Astrocyte (in vitro differentiated cells and primary cell): ENCODE measurements around the gene NDUFA8. TPM values are rescaled to one million over a fixed set of nuclear protein-coding genes. Genes with fewer than 3 reads are reported as not detected.
A peak's percentile ranks its signal among the peaks of the same experiment; 100 is the strongest.

Experiments
- DNase-seq: peaks from one replicate; pipeline ENCODE4 v3.0.0-alpha.2; 2010; ENCODE audit warnings: low read depth
- FAIRE-seq: peaks from 2 replicates; lab custom pipeline; 2011; peaks lifted over from hg19 to GRCh38; lab: Jason Lieb, UNC
- H2AFZ ChIP-seq: 2 replicates; pipeline ENCODE4 v1.6.0; 2012; ENCODE audit warnings: low read depth, low read length, inconsistent platforms
- H3K27ac ChIP-seq: 2 replicates; pipeline ENCODE4 v1.5.1; 2011; ENCODE audit warnings: low read depth, low read length, inconsistent platforms
- H3K27me3 ChIP-seq: 2 replicates; pipeline ENCODE4 v1.6.0; 2011; ENCODE audit warnings: low read length, inconsistent platforms; ENCODE audit not compliant: insufficient read depth
- H3K36me3 ChIP-seq: 2 replicates; pipeline ENCODE4 v1.5.1; 2011; ENCODE audit warnings: low read length, inconsistent platforms; ENCODE audit not compliant: insufficient read depth
- H3K4me1 ChIP-seq: 2 replicates; pipeline ENCODE4 v1.5.1; 2011; ENCODE audit warnings: low read length, inconsistent platforms; ENCODE audit not compliant: insufficient read depth
- H3K4me2 ChIP-seq: 2 replicates; pipeline ENCODE4 v1.6.0; 2012; ENCODE audit warnings: low read length, inconsistent platforms
- H3K4me3 ChIP-seq: 2 replicates; pipeline ENCODE4 v1.5.1; 2011; ENCODE audit warnings: low read depth, mild to moderate bottlenecking, low read length, inconsistent platforms; ENCODE audit not compliant: insufficient read depth
- H3K79me2 ChIP-seq: 2 replicates; pipeline ENCODE4 v1.6.0; 2012; ENCODE audit warnings: mild to moderate bottlenecking, low read length, inconsistent platforms; ENCODE audit not compliant: insufficient read depth
- H3K9ac ChIP-seq: 2 replicates; pipeline ENCODE4 v1.6.0; 2012; ENCODE audit warnings: mild to moderate bottlenecking, low read length, inconsistent platforms
- H3K9me3 ChIP-seq: 2 replicates; pipeline ENCODE4 v1.5.1; 2012; ENCODE audit warnings: low read depth, mild to moderate bottlenecking, low read length, inconsistent platforms; ENCODE audit not compliant: insufficient read depth
- H4K20me1 ChIP-seq: 2 replicates; pipeline ENCODE4 v1.6.0; 2012; ENCODE audit warnings: low read length, inconsistent platforms; ENCODE audit not compliant: insufficient read depth
- H3K27ac Mint-ChIP-seq: one replicate; pipeline ENCODE4 v1.8.0; 2021; ENCODE audit warnings: mild to moderate bottlenecking, mixed read lengths; ENCODE audit not compliant: unreplicated experiment
- H3K27me3 Mint-ChIP-seq: one replicate; pipeline ENCODE4 v1.8.0; 2021; ENCODE audit warnings: low read depth, mixed read lengths; ENCODE audit not compliant: unreplicated experiment
- H3K36me3 Mint-ChIP-seq: one replicate; pipeline ENCODE4 v1.8.0; 2021; ENCODE audit warnings: low read depth, mixed read lengths; ENCODE audit not compliant: unreplicated experiment
- H3K4me1 Mint-ChIP-seq: one replicate; pipeline ENCODE4 v1.8.0; 2021; ENCODE audit warnings: low read depth, mixed read lengths; ENCODE audit not compliant: unreplicated experiment
- H3K4me3 Mint-ChIP-seq: one replicate; pipeline ENCODE4 v1.8.0; 2021; ENCODE audit warnings: mild to moderate bottlenecking, moderate library complexity, mixed read lengths; ENCODE audit not compliant: unreplicated experiment
- H3K9me3 Mint-ChIP-seq: one replicate; pipeline ENCODE4 v1.8.0; 2021; ENCODE audit warnings: mild to moderate bottlenecking, mixed read lengths; ENCODE audit not compliant: unreplicated experiment
- EZH2 ChIP-seq: IDR thresholded peaks from 2 replicates; pipeline ENCODE4 v1.6.1; 2012; ENCODE audit warnings: mild to moderate bottlenecking, low read length, inconsistent platforms; ENCODE audit not compliant: insufficient read depth
- total RNA-seq: library from RNA; stranded (reverse); gene quantifications from 2 replicates; pipeline ENCODE4 v1.2.1, GENCODE V29; 2021
- TF ChIP-seq, protein P1 (sequence below): IDR thresholded peaks from 2 replicates; pipeline ENCODE4 v1.5.1; 2011; ENCODE audit warnings: low read depth, mild to moderate bottlenecking, inconsistent platforms, low read length, moderate library complexity; ENCODE audit not compliant: insufficient read depth

NDUFA8 gene
- total RNA-seq, 1 donor from 2014 or later, result 52.3 TPM

DNA sequence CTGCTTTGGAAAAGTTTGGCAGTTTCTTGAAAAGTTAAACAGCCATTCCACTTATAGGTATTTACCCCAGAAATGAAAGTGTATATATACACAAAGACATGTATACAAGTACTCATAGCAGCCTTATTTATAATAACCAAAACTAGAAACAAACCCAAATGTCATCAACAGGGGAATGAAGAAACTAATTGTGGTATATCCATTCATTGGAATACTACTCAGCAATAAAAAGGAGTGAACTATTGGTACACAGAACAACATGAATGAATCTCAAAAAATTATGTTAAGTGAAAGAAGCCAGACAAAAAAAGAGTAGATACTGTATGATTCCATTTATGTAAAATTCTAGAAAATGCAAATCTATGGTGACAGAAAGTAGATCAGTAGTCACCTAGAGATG, 2.8 kb upstream of the NDUFA8 start:
- Histone ChIP-seq H2AFZ (no peak overlapping the region), H3K4me3 (no peak overlapping the region), H3K27me3 (peaks cover 13% of the 10 kb centered on the region), H3K36me3 (no peaks in the 10 kb centered on the region), H4K20me1 (peaks cover 9% of the 10 kb centered on the region), H3K79me2 (peaks cover 17% of the 10 kb centered on the region), H3K9me3 (no peaks in the 10 kb centered on the region), H3K4me1 (peaks cover 3% of the 10 kb centered on the region), H3K27ac (no peak overlapping the region), H3K4me2 (no peak overlapping the region), H3K9ac (no peak overlapping the region)
- H3K4me3 Mint-ChIP-seq, result no peak overlapping the region
- no peak for FAIRE-seq
- peaks cover 2% of the 10 kb centered on the region for H3K36me3 Mint-ChIP-seq
- peaks cover 2% of the 10 kb centered on the region for H3K4me1 Mint-ChIP-seq
- H3K27ac Mint-ChIP-seq, result no peak overlapping the region
- peaks cover 27% of the 10 kb centered on the region for H3K27me3 Mint-ChIP-seq
- peaks cover 19% of the 10 kb centered on the region for H3K9me3 Mint-ChIP-seq
- TF ChIP-seq, protein P1, sequence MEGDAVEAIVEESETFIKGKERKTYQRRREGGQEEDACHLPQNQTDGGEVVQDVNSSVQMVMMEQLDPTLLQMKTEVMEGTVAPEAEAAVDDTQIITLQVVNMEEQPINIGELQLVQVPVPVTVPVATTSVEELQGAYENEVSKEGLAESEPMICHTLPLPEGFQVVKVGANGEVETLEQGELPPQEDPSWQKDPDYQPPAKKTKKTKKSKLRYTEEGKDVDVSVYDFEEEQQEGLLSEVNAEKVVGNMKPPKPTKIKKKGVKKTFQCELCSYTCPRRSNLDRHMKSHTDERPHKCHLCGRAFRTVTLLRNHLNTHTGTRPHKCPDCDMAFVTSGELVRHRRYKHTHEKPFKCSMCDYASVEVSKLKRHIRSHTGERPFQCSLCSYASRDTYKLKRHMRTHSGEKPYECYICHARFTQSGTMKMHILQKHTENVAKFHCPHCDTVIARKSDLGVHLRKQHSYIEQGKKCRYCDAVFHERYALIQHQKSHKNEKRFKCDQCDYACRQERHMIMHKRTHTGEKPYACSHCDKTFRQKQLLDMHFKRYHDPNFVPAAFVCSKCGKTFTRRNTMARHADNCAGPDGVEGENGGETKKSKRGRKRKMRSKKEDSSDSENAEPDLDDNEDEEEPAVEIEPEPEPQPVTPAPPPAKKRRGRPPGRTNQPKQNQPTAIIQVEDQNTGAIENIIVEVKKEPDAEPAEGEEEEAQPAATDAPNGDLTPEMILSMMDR, result no peak
- TF ChIP-seq EZH2, result no peak
- no peak for DNase-seq

DNA sequence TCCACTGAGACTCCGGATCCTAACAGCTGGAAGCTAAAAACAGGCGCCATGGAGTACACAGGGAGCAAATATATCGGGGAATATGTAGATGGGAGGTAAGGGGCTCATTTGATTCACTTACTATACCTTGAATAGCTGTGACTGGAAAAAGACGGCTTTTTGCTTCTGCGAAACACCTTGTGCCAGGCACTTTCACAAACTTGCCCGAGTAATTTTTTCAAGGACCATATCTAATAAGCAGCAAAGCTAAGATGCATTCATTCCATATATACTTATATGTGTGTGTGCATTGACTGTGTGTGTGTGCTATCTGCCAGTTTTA, 307 bp upstream of the NDUFA8 start:
- peaks cover 17% of the 10 kb centered on the region for H3K27me3 Mint-ChIP-seq
- Histone ChIP-seq H3K27ac (no peak overlapping the region), H4K20me1 (peaks cover 24% of the 10 kb centered on the region), H3K4me3 (peak overlapping the region; percentile 93), H3K9me3 (no peaks in the 10 kb centered on the region), H3K4me1 (peaks cover 3% of the 10 kb centered on the region), H3K27me3 (peaks cover 8% of the 10 kb centered on the region), H2AFZ (peak overlapping the region; percentile 95), H3K79me2 (peaks cover 33% of the 10 kb centered on the region), H3K36me3 (no peaks in the 10 kb centered on the region), H3K4me2 (peak overlapping the region; percentile 89), H3K9ac (no peak overlapping the region)
- no peaks in the 10 kb centered on the region for H3K36me3 Mint-ChIP-seq
- H3K4me1 Mint-ChIP-seq, result peaks cover 2% of the 10 kb centered on the region
- no peak for TF ChIP-seq EZH2
- TF ChIP-seq, protein P1, result no peak
- H3K4me3 Mint-ChIP-seq, result peak overlapping the region; percentile 96
- no peak for DNase-seq
- H3K9me3 Mint-ChIP-seq, result peaks cover 13% of the 10 kb centered on the region
- peak overlapping the region; percentile 88 for H3K27ac Mint-ChIP-seq
- FAIRE-seq, result no peak

DNA sequence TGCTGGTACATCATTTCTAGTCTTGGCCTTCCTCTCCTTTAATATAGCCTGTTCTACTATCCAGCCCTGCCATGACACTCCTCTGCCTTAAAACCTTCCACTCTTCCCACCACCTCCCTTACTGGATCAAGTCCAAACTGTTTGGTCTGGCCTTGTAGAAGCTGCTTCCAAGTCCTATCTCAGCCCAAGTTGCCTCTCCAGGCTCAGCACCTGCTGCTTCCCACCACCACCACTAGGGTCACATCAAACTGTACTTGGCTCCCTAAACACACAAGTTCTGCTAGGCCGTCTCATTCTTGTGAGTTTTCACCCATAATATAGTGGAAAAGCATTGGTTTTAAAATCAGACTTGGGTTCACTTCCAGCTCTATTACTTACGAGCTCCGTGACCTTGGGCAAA, 1.4 kb downstream of the NDUFA8 start:
- Histone ChIP-seq H3K4me3 (no peak overlapping the region), H3K4me1 (peaks cover 3% of the 10 kb centered on the region), H3K36me3 (no peaks in the 10 kb centered on the region), H3K4me2 (peak overlapping the region; percentile 25), H3K27me3 (no peaks in the 10 kb centered on the region), H3K79me2 (peaks cover 44% of the 10 kb centered on the region), H3K9ac (no peak overlapping the region), H3K27ac (no peak overlapping the region), H3K9me3 (no peaks in the 10 kb centered on the region), H4K20me1 (peaks cover 31% of the 10 kb centered on the region), H2AFZ (no peak overlapping the region)
- FAIRE-seq (no peak), DNase-seq (peak; percentile 31)
- H3K4me3 Mint-ChIP-seq, result peak overlapping the region; percentile 71
- peaks cover 1% of the 10 kb centered on the region for H3K27me3 Mint-ChIP-seq
- peaks cover 6% of the 10 kb centered on the region for H3K9me3 Mint-ChIP-seq
- TF ChIP-seq EZH2, result no peak
- TF ChIP-seq, protein P1, result peak; percentile 64
- peaks cover 2% of the 10 kb centered on the region for H3K4me1 Mint-ChIP-seq
- H3K36me3 Mint-ChIP-seq, result no peaks in the 10 kb centered on the region
- no peak overlapping the region for H3K27ac Mint-ChIP-seq
